Liver (tissue), 3 donors: ENCODE measurements around the gene TRMT11.

Experiments
- GABPA ChIP-seq, 2 donors: IDR thresholded peaks in 1 of 2; conservative IDR thresholded peaks in 1 of 2; 2 replicates each; pipeline ENCODE4 v1.6.1; 2016; ENCODE audit warnings: antibody characterized with exemption in 2 of 2, mild to moderate bottlenecking in 1 of 2, moderate library complexity in 1 of 2
- HNF4G ChIP-seq: IDR thresholded peaks from 2 replicates; pipeline ENCODE4 v1.6.1; 2016; ENCODE audit warnings: antibody characterized with exemption
- JUND ChIP-seq, 2 donors: IDR thresholded peaks; 2 replicates each; pipeline ENCODE4 v1.6.1; 2016; ENCODE audit warnings: antibody characterized with exemption in 2 of 2
- NR2F2 ChIP-seq: IDR thresholded peaks from 2 replicates; pipeline ENCODE4 v1.6.1; 2016; ENCODE audit warnings: antibody characterized with exemption
- RAD21 ChIP-seq, 2 donors: IDR thresholded peaks; 2 replicates each; pipeline ENCODE4 v1.6.1; 2016; ENCODE audit warnings: antibody characterized with exemption in 2 of 2, mild to moderate bottlenecking in 2 of 2
- TAF1 ChIP-seq: conservative IDR thresholded peaks from 2 replicates; pipeline ENCODE4 v1.6.1; 2016; ENCODE audit warnings: antibody characterized with exemption, mild to moderate bottlenecking
- YY1 ChIP-seq: IDR thresholded peaks from 2 replicates; pipeline ENCODE4 v1.6.1; 2016; ENCODE audit warnings: antibody characterized with exemption, mild to moderate bottlenecking
- TF ChIP-seq, protein P1 (sequence below): IDR thresholded peaks from 2 replicates; pipeline ENCODE4 v1.6.1; 2016; ENCODE audit warnings: antibody characterized with exemption
- TF ChIP-seq, protein P2 (sequence below): fragments of 150-350 bp; IDR thresholded peaks from 2 replicates; pipeline ENCODE4 v1.5.1; 2017; ENCODE audit warnings: improper control_type of control experiment, low read depth, low read length; ENCODE audit not compliant: missing input control
- TF ChIP-seq, protein P3 (sequence below): IDR thresholded peaks from 2 replicates; pipeline ENCODE4 v1.6.1; 2016; ENCODE audit warnings: antibody characterized with exemption
- donor health status: healthy.
- donor health status: healthy.

DNA sequence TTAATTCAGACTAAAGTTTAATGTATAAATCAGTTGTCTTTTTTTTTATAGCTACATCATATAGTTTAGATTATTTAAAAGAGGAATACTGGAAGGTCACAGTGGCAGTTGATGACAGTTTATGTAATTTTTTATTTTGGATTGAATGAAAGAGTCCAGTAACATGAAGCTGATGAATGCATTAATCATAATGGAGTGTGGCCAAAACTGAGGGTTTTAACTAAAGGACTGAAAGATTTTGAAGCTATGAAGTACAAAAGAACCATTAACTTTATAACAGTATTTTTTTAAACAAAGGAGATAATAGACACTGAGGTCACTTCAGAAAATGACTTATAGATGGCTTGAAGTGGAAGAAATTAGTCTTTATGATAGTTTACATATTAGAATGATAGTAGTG, 41.3 kb downstream of the TRMT11 start:
- TF ChIP-seq, protein P1, sequence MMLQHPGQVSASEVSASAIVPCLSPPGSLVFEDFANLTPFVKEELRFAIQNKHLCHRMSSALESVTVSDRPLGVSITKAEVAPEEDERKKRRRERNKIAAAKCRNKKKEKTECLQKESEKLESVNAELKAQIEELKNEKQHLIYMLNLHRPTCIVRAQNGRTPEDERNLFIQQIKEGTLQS, result no peak
- no peak for TF ChIP-seq HNF4G
- TF ChIP-seq, protein P2, sequence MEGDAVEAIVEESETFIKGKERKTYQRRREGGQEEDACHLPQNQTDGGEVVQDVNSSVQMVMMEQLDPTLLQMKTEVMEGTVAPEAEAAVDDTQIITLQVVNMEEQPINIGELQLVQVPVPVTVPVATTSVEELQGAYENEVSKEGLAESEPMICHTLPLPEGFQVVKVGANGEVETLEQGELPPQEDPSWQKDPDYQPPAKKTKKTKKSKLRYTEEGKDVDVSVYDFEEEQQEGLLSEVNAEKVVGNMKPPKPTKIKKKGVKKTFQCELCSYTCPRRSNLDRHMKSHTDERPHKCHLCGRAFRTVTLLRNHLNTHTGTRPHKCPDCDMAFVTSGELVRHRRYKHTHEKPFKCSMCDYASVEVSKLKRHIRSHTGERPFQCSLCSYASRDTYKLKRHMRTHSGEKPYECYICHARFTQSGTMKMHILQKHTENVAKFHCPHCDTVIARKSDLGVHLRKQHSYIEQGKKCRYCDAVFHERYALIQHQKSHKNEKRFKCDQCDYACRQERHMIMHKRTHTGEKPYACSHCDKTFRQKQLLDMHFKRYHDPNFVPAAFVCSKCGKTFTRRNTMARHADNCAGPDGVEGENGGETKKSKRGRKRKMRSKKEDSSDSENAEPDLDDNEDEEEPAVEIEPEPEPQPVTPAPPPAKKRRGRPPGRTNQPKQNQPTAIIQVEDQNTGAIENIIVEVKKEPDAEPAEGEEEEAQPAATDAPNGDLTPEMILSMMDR, result no peak
- TF ChIP-seq YY1, result no peak
- TF ChIP-seq, protein P3, sequence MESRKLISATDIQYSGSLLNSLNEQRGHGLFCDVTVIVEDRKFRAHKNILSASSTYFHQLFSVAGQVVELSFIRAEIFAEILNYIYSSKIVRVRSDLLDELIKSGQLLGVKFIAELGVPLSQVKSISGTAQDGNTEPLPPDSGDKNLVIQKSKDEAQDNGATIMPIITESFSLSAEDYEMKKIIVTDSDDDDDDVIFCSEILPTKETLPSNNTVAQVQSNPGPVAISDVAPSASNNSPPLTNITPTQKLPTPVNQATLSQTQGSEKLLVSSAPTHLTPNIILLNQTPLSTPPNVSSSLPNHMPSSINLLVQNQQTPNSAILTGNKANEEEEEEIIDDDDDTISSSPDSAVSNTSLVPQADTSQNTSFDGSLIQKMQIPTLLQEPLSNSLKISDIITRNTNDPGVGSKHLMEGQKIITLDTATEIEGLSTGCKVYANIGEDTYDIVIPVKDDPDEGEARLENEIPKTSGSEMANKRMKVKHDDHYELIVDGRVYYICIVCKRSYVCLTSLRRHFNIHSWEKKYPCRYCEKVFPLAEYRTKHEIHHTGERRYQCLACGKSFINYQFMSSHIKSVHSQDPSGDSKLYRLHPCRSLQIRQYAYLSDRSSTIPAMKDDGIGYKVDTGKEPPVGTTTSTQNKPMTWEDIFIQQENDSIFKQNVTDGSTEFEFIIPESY, result no peak
- TF ChIP-seq GABPA (IDR thresholded peaks at IDR 0.05 in 1 of 2, conservative IDR thresholded peaks at IDR 0.05 in 1 of 2), result no peak
- TF ChIP-seq JUND (IDR thresholded peaks at IDR 0.05), result no peak
- no peak for TF ChIP-seq RAD21 (IDR thresholded peaks at IDR 0.05)
- no peak for TF ChIP-seq NR2F2
- no peak for TF ChIP-seq TAF1
